Endometrial microvascular endothelial cells (primary cell): ENCODE results near the gene KCTD14. TPM values are rescaled to one million over a fixed set of nuclear protein-coding genes. Genes with fewer than 3 reads are reported as not detected.
"Not testable (repeated sequence)": the region's sequence is repeated elsewhere in the genome, so short reads cannot be mapped to it uniquely, and the experiment has no call there.

Experiments used
- in situ Hi-C: cut with HindIII; loops from 2 replicates; pipeline ENCODE4 v1.10.0; 2017; ENCODE audit warnings: low sequenced_read_pairs, low pct_unique_long_range_greater_than_20kb; ENCODE audit errors: inconsistent ontology term
- total RNA-seq: library from RNA; depleted of rRNA; stranded (reverse); fragments of >200 nt; gene quantifications from one replicate; pipeline ENCODE4 v1.2.3, GENCODE V29; 2015; ENCODE audit errors: inconsistent ontology term

KCTD14 gene
- total RNA-seq, 1 donor from 2014 or later = 1.7 TPM

GRCh38 chr11:77990981-77991380, 32.1 kb downstream of the KCTD14 start:
- in situ Hi-C loops = no loop called here

- in situ Hi-C loops = not testable (repeated sequence)
Observed at GRCh38 chr11:77986456-77986855, 36.6 kb downstream of the KCTD14 start.

DNA sequence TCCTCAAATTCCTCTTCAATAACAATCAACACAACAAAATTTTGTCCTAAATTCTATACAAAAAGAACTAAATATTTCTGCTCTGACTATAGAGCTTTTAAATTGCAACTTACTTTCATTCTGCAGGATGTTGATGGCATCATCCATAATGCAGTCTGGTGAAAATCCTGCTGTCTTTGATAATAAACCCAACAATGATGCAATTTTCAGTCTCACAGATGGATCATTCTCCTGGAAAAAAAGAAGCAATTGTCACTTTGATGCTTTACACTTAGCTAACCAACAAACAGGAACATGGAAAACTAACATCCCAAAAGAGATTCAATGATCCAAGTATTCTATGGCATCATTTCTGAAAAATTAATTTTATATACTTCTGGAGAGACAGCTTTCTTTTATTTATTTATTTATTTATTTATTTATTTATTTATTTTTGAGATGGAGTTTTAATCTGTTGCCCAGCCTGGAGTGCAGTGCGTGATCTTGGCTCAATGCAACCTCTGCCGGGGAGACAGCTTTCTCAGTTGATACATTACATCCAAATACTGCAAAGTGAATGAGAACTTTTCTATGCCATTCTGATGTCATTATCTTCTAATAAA, 41.6 kb downstream of the KCTD14 start:
- in situ Hi-C loops = no loop called here

DNA sequence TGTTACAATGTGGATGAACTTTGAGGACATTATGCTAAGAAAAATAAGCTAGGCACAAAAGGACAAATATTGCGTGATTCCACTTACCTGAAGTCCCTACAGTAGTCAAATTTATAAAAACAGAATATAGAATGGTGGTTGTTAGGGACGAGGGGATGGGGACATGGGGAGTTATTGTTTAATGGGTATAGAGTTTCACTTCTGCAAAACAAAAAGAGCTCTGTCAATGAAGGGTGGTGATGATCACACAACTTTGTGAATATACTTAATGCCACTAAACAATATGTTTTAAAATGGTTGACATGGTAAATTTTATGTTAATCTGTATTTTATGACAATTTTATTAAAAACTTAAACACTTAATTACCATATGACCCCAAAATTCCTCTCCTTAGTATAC, 54.7 kb downstream of the KCTD14 start:
- in situ Hi-C loops = no loop called here

DNA sequence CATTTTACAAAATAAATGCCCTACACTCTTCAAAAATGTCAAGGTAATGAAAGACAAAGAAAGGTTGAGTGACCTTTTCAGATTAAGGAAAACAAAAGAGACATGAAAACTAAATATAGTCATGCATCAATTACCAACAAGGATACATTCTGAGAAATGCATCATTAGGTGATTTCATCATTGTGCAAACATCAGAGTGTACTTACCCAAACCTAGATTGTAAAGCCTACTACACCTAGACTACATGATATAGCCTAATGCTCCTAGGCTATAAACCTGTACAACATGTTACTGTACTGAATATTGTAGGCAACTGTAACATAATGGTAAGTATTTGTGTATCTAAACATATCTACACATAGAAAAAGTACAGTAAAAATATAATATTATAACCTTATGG, 55.3 kb downstream of the KCTD14 start:
- in situ Hi-C loops = no loop called here

- in situ Hi-C loops = no loop called here
Observed at GRCh38 chr11:77967121-77967520, 56.0 kb downstream of the KCTD14 start.

DNA sequence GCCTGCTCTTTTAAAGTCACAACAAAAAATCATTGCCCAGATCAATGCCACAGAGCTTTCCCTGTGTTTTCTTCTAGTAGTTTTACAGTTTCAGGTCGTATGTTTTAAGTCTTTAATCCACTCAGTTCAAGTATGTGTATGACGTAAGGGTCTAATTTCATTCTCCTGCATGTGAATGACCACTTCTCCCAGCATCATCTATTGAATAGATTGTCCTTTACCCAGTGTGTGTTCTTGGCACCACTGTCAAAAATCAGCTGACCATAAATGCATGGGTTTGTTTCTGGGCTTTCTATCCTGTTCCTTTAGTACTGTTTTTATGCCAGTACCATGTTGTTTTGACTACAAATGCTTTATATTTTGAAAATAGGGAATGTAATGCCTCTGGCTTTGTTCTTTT, 56.7 kb downstream of the KCTD14 start:
- in situ Hi-C loops = no loop called here

Other genes starting within 250 kb of the KCTD14 start
- 8.5 TPM for gene RSF1, start 202.6 kb downstream of the KCTD14 start, total RNA-seq
- 70.6 TPM for gene AAMDC, start 202.1 kb downstream of the KCTD14 start, total RNA-seq
- 23.5 TPM for gene INTS4, start 28.6 kb downstream of the KCTD14 start, total RNA-seq
- gene THRSP, start 40.6 kb upstream of the KCTD14 start, total RNA-seq = not detected
- 149 TPM for gene NDUFC2, start 56.6 kb upstream of the KCTD14 start, total RNA-seq
- gene ALG8, start 116.3 kb upstream of the KCTD14 start, total RNA-seq = 57.9 TPM
- gene KCTD21, start 165.3 kb upstream of the KCTD14 start, total RNA-seq = 8.1 TPM
- 7.9 TPM for gene USP35, start 165.6 kb upstream of the KCTD14 start, total RNA-seq